Measurements from ENCODE around the gene ZNF174.

ZNF174 gene

GRCh38 chr16:3400779-3401688 is at the start of gene ZNF174, which contains the start of gene ZSCAN32:
Gene ZNF174, plus strand, starts transcription at chr16:3401215. Its CDS starts 790 bp downstream, at chr16:3402005.
Gene ZSCAN32, minus strand, starts transcription at chr16:3401004. Its CDS starts 3,447 bp downstream, at chr16:3397557.
- H3K4me3 ChIP-seq (ENCODE audit: low read depth, low read length), result peak within 1 kb of the TSS; percentile 78
- TF ChIP-seq CTCF (IDR thresholded peaks at IDR 0.05; ENCODE audit: low read depth, low read length), result no peak

- TF ChIP-seq CTCF (IDR thresholded peaks at IDR 0.05; ENCODE audit: low read depth, low read length), result no peak
- H3K4me3 ChIP-seq (ENCODE audit: low read depth, low read length), result no peak within 1 kb of the TSS
Observed at GRCh38 chr16:3355589-3355988, 45.4 kb upstream of the ZNF174 start, which contains the start of gene OR2C1. Gene OR2C1, plus strand, starts transcription at chr16:3355889. Its CDS starts 52 bp downstream, at chr16:3355941.

- no peak overlapping the region for H3K4me3 ChIP-seq (ENCODE audit: low read depth, low read length)
- no peak for TF ChIP-seq CTCF (IDR thresholded peaks at IDR 0.05; ENCODE audit: low read depth, low read length)
Observed at GRCh38 chr16:3356118-3356517, 44.9 kb upstream of the ZNF174 start.

GRCh38 chr16:3358871-3359270 is 42.1 kb upstream of the ZNF174 start:
- no peak for TF ChIP-seq CTCF (IDR thresholded peaks at IDR 0.05; ENCODE audit: low read depth, low read length)
- H3K4me3 ChIP-seq (ENCODE audit: low read depth, low read length), result no peak overlapping the region

GRCh38 chr16:3362931-3363330 is 38.1 kb upstream of the ZNF174 start:
- H3K4me3 ChIP-seq (ENCODE audit: low read depth, low read length), result no peak overlapping the region
- no peak for TF ChIP-seq CTCF (IDR thresholded peaks at IDR 0.05; ENCODE audit: low read depth, low read length)

GRCh38 chr16:3363793-3364192 is 37.2 kb upstream of the ZNF174 start:
- H3K4me3 ChIP-seq (ENCODE audit: low read depth, low read length), result no peak overlapping the region
- no peak for TF ChIP-seq CTCF (IDR thresholded peaks at IDR 0.05; ENCODE audit: low read depth, low read length)

GRCh38 chr16:3364774-3365427 is 36.1 kb upstream of the ZNF174 start:
- H3K4me3 ChIP-seq (ENCODE audit: low read depth, low read length), result peak overlapping the region; percentile 71
- no peak for TF ChIP-seq CTCF (IDR thresholded peaks at IDR 0.05; ENCODE audit: low read depth, low read length)

Measured in WI38 (cell line).